Effector memory CD8-positive, alpha-beta T cell (primary cell): ENCODE measurements around the gene GLP2R.
"Not testable (repeated sequence)": the region's sequence is repeated elsewhere in the genome, so short reads cannot be mapped to it uniquely, and the experiment has no call there.

Experiments used
- ATAC-seq: fragments of 150-1000 bp; cut with Tn5 transposase; replicated peaks from 2 replicates; pipeline ENCODE4 v1.10.0; 2021; ENCODE audit warnings: mild to moderate bottlenecking, moderate library complexity
- DNase-seq, 3 experiments: peaks; one replicate each; pipeline ENCODE4 v3.0.0; 2021
- H3K27ac Mint-ChIP-seq, 2 donors: one replicate each; pipeline ENCODE4 v1.8.0; 2022; ENCODE audit warnings: mild to moderate bottlenecking in 2 of 2, mixed read lengths in 2 of 2, moderate library complexity in 2 of 2
- H3K27me3 Mint-ChIP-seq, 2 donors: one replicate each; pipeline ENCODE4 v1.8.0; 2022; ENCODE audit warnings: mixed read lengths in 2 of 2
- H3K36me3 Mint-ChIP-seq: one replicate; pipeline ENCODE4 v1.8.0; 2022; ENCODE audit warnings: mild to moderate bottlenecking, moderate library complexity, mixed read lengths; ENCODE audit not compliant: insufficient read depth
- H3K4me1 Mint-ChIP-seq, 2 donors: one replicate each; pipeline ENCODE4 v1.8.0; 2022; ENCODE audit warnings: low read depth in 2 of 2, mixed read lengths in 2 of 2
- H3K4me3 Mint-ChIP-seq, 2 donors: one replicate each; pipeline ENCODE4 v1.8.0; 2022; ENCODE audit warnings: mild to moderate bottlenecking in 2 of 2, mixed read lengths in 2 of 2, moderate library complexity in 2 of 2
- H3K9me3 Mint-ChIP-seq, 2 donors: one replicate each; pipeline ENCODE4 v1.8.0; 2022; ENCODE audit warnings: mixed read lengths in 2 of 2

Gene GLP2R

GRCh38 chr17:9913476-9913875, 87.8 kb downstream of the GLP2R start:
- Mint-ChIP-seq H3K36me3 (peaks cover 5% of the 10 kb centered on the region), H3K27me3 (peaks cover 6 to 13% of the 10 kb centered on the region in 2 donors), H3K4me1 (peaks cover 4 to 6% of the 10 kb centered on the region in 2 donors), H3K4me3 (no peak overlapping the region), H3K27ac (no peak overlapping the region), H3K9me3 (no peaks in the 10 kb centered on the region)
- no peak for DNase-seq
- no peak for ATAC-seq

- H3K36me3 Mint-ChIP-seq: peaks cover 11% of the 10 kb centered on the region
- DNase-seq: no peak
- no peaks in the 10 kb centered on the region for H3K4me1 Mint-ChIP-seq
- no peak for ATAC-seq
- H3K4me3 Mint-ChIP-seq: no peak overlapping the region
- H3K27ac Mint-ChIP-seq: no peak overlapping the region
- no peaks in the 10 kb centered on the region for H3K9me3 Mint-ChIP-seq
- H3K27me3 Mint-ChIP-seq: no peaks in the 10 kb centered on the region
Observed at GRCh38 chr17:9916108-9916507, 90.4 kb downstream of the GLP2R start.

- no peaks in the 10 kb centered on the region for H3K4me1 Mint-ChIP-seq
- ATAC-seq: no peak
- H3K27me3 Mint-ChIP-seq: no peaks in the 10 kb centered on the region
- H3K36me3 Mint-ChIP-seq: peaks cover 13% of the 10 kb centered on the region
- no peaks in the 10 kb centered on the region for H3K9me3 Mint-ChIP-seq
- no peak overlapping the region for H3K4me3 Mint-ChIP-seq
- DNase-seq: no peak
- H3K27ac Mint-ChIP-seq: no peak overlapping the region
Observed at GRCh38 chr17:9917131-9917530, 91.4 kb downstream of the GLP2R start.

- H3K27me3 Mint-ChIP-seq: no peaks in the 10 kb centered on the region
- no peak overlapping the region for H3K4me3 Mint-ChIP-seq
- H3K27ac Mint-ChIP-seq: no peak overlapping the region
- peaks cover 16% of the 10 kb centered on the region for H3K36me3 Mint-ChIP-seq
- H3K9me3 Mint-ChIP-seq: no peaks in the 10 kb centered on the region
- ATAC-seq: no peak
- H3K4me1 Mint-ChIP-seq: no peaks in the 10 kb centered on the region
- DNase-seq: no peak
Observed at GRCh38 chr17:9917801-9918200, 92.1 kb downstream of the GLP2R start.

- no peaks in the 10 kb centered on the region for H3K4me1 Mint-ChIP-seq
- H3K27me3 Mint-ChIP-seq: no peaks in the 10 kb centered on the region
- H3K36me3 Mint-ChIP-seq: peaks cover 16% of the 10 kb centered on the region
- no peak for DNase-seq
- no peak overlapping the region for H3K4me3 Mint-ChIP-seq
- ATAC-seq: no peak
- H3K27ac Mint-ChIP-seq: no peak overlapping the region
- H3K9me3 Mint-ChIP-seq: no peaks in the 10 kb centered on the region
Observed at GRCh38 chr17:9918352-9918751, 92.6 kb downstream of the GLP2R start.

- H3K27ac Mint-ChIP-seq: no peak overlapping the region
- no peaks in the 10 kb centered on the region for H3K9me3 Mint-ChIP-seq
- peaks cover 16% of the 10 kb centered on the region for H3K36me3 Mint-ChIP-seq
- no peak for ATAC-seq
- H3K4me3 Mint-ChIP-seq: no peak overlapping the region
- H3K4me1 Mint-ChIP-seq: no peaks in the 10 kb centered on the region
- no peak for DNase-seq
- H3K27me3 Mint-ChIP-seq: no peaks in the 10 kb centered on the region
Observed at GRCh38 chr17:9918804-9919352, 93.2 kb downstream of the GLP2R start.

GRCh38 chr17:9921216-9921615, 95.5 kb downstream of the GLP2R start:
- DNase-seq, H3K4me3 Mint-ChIP-seq, H3K27me3 Mint-ChIP-seq, H3K4me1 Mint-ChIP-seq, H3K9me3 Mint-ChIP-seq, ATAC-seq: not testable (repeated sequence)
- peak overlapping the region in 1 of 2 donors; percentile 51 for H3K27ac Mint-ChIP-seq
- H3K36me3 Mint-ChIP-seq: peaks cover 19% of the 10 kb centered on the region

- no peak overlapping the region for H3K27ac Mint-ChIP-seq
- H3K27me3 Mint-ChIP-seq: no peaks in the 10 kb centered on the region
- H3K4me1 Mint-ChIP-seq: peaks cover 2 to 5% of the 10 kb centered on the region in 2 donors
- no peak for DNase-seq
- H3K9me3 Mint-ChIP-seq: no peaks in the 10 kb centered on the region
- H3K4me3 Mint-ChIP-seq: no peak overlapping the region
- ATAC-seq: no peak
- H3K36me3 Mint-ChIP-seq: peaks cover 17% of the 10 kb centered on the region
Observed at GRCh38 chr17:9922012-9922848, 96.5 kb downstream of the GLP2R start.

GRCh38 chr17:9924735-9925191, 99.0 kb downstream of the GLP2R start:
- no peak overlapping the region for H3K4me3 Mint-ChIP-seq
- peaks cover 7% of the 10 kb centered on the region for H3K36me3 Mint-ChIP-seq
- DNase-seq (peak; percentile 13 to 35 (median 23)), ATAC-seq (peak; percentile 51)
- H3K27me3 Mint-ChIP-seq: no peaks in the 10 kb centered on the region
- no peaks in the 10 kb centered on the region for H3K9me3 Mint-ChIP-seq
- H3K4me1 Mint-ChIP-seq: peaks cover 2 to 5% of the 10 kb centered on the region in 2 donors
- peak overlapping the region; percentile 17 to 54 for H3K27ac Mint-ChIP-seq

- Mint-ChIP-seq H3K4me1 (peaks cover 2 to 5% of the 10 kb centered on the region in 2 donors), H3K4me3 (no peak overlapping the region), H3K36me3 (peaks cover 7% of the 10 kb centered on the region), H3K27ac (peak overlapping the region in 1 of 2 donors; percentile 54), H3K9me3 (no peaks in the 10 kb centered on the region), H3K27me3 (no peaks in the 10 kb centered on the region)
- no peak for ATAC-seq
- no peak for DNase-seq
Observed at GRCh38 chr17:9925457-9925856, 99.7 kb downstream of the GLP2R start.

- H3K4me1 Mint-ChIP-seq: peaks cover 2 to 5% of the 10 kb centered on the region in 2 donors
- no peak for ATAC-seq
- H3K9me3 Mint-ChIP-seq: no peaks in the 10 kb centered on the region
- peaks cover 7% of the 10 kb centered on the region for H3K36me3 Mint-ChIP-seq
- H3K27ac Mint-ChIP-seq: no peak overlapping the region
- no peak for DNase-seq
- H3K27me3 Mint-ChIP-seq: no peaks in the 10 kb centered on the region
- no peak overlapping the region for H3K4me3 Mint-ChIP-seq
Observed at GRCh38 chr17:9926150-9926804, 100.6 kb downstream of the GLP2R start.

GRCh38 chr17:9928601-9929333, 103.0 kb downstream of the GLP2R start:
- no peak overlapping the region for H3K4me3 Mint-ChIP-seq
- H3K27ac Mint-ChIP-seq: no peak overlapping the region
- H3K9me3 Mint-ChIP-seq: no peaks in the 10 kb centered on the region
- ATAC-seq (no peak), DNase-seq (no peak)
- peaks cover 2 to 5% of the 10 kb centered on the region in 2 donors for H3K4me1 Mint-ChIP-seq
- H3K36me3 Mint-ChIP-seq: peaks cover 3% of the 10 kb centered on the region
- no peaks in the 10 kb centered on the region for H3K27me3 Mint-ChIP-seq

- H3K4me3 Mint-ChIP-seq: no peak overlapping the region
Observed at GRCh38 chr17:9929871-9930270, 104.1 kb downstream of the GLP2R start.

More at GRCh38 chr17:9929871-9930270, 104.1 kb downstream of the GLP2R start:
- Mint-ChIP-seq H3K27me3 (no peaks in the 10 kb centered on the region), H3K27ac (no peak overlapping the region), H3K4me1 (peaks cover 1 to 2% of the 10 kb centered on the region in 2 donors), H3K36me3 (peaks cover 3% of the 10 kb centered on the region), H3K9me3 (no peaks in the 10 kb centered on the region)
- ATAC-seq (no peak), DNase-seq (no peak)
